Kidney capillary endothelial cell (primary cell): ENCODE measurements around the gene CDHR2.
"Not testable (repeated sequence)": the region's sequence is repeated elsewhere in the genome, so short reads cannot be mapped to it uniquely, and the experiment has no call there.

Experiments
- DNase-seq: peaks from one replicate; pipeline ENCODE4 v3.0.0-alpha.2; 2018; ENCODE audit warnings: low spot score

Gene CDHR2

GRCh38 chr5:176542135-176542595 is 7.0 kb upstream of the CDHR2 start:
- DNase-seq, result no peak

- DNase-seq, result no peak
Measured at GRCh38 chr5:176542596-176543427, 6.3 kb upstream of the CDHR2 start.

DNA sequence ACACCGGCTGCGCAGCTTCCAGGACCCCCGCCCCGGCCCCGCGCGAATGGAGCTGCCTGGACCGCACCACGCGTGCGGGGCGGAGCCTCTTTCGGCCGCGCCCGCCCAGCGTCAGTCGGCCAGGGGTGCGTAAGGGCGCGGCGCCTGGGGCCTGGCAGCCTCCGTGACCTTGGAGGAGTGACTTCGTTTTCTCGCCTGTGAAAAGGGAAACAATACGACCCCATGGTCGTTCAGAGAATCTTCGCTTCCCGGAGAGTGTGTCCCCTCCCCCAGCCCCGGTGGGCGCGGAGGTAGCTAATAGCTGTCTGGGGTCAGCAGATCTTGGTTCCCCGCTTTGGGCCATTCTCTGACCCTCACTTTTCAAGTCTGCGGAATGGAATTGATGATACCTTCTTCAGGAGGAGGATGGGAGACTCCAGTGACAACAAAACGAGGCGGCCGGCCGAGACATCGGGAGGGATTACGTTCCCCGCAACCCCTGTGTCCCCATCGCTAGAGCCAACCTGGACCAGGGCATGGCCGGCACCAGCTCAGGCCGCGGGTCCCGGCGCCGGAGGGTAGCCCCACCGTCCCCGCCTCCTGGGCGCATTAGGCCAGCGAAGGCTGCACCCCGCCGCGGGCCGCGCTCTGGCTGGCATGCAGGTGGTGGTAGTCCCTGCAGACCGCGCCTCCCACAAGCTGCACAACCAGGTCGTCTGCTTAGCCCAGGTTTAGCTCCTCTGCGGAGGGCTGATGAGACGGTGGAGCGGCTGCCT is 5.5 kb upstream of the CDHR2 start:
- no peak for DNase-seq

DNA sequence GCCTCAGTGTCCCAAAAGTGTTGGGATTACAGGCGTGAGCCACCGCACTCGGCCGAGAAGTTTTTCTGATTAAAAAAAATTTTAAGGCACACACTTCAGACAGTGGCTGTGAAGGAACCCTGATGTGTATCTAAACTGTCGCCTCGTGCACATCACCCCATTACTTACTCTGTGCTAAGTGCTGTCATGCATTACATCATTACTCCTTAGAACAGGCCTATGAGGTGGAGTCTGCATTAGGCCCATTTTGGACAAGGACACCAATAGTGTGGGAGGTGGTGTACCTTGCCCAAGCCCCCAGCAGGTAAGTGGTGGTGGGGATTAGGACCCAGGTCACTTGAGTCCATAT is 3.8 kb upstream of the CDHR2 start:
- DNase-seq, result no peak

- no peak for DNase-seq
Measured at GRCh38 chr5:176545737-176546509, 3.2 kb upstream of the CDHR2 start.

DNA sequence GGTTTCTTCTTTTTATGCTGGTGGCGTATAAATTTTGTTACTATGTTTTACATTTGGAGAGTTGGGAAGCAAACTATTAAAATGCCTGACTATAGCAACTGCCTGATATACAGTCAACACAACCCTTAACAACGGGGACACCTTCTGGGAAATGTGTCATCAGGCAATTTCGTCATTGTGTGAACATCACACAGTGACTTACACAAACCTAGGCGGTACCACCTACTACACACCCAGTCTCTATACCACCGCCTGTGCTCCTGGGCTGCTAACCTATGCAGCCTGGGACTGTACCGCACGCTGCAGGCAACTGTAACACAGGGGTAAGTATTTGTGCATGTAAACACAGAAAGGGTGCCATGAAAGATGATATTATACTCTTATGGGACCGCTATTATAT is 1.3 kb upstream of the CDHR2 start:
- no peak for DNase-seq

- no peak for DNase-seq
Measured at GRCh38 chr5:176549871-176550270, 729 bp downstream of the CDHR2 start.

GRCh38 chr5:176550275-176550831 is 1.2 kb downstream of the CDHR2 start:
- no peak for DNase-seq

DNA sequence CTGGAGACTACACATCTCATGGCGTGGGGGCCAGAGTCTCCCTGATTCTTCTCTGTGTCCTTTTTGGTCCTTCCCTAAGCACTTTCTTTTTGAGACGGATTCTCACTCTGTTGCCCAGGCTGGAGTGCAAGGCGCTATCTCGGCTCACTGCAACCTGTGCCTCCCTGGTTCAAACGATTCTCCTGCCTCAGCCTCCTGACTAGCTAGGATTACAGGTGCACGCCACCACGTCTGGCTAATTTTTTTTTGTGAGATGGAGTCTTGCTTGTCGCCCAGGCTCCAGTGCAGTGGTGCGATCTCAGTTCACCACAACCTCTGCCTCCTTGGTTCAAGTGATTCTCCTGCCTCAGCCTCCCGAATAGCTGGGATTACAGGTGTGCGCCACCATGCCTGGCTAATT is 1.8 kb downstream of the CDHR2 start:
- DNase-seq, result not testable (repeated sequence)

GRCh38 chr5:176552332-176552869 is 3.3 kb downstream of the CDHR2 start:
- DNase-seq, result no peak

DNA sequence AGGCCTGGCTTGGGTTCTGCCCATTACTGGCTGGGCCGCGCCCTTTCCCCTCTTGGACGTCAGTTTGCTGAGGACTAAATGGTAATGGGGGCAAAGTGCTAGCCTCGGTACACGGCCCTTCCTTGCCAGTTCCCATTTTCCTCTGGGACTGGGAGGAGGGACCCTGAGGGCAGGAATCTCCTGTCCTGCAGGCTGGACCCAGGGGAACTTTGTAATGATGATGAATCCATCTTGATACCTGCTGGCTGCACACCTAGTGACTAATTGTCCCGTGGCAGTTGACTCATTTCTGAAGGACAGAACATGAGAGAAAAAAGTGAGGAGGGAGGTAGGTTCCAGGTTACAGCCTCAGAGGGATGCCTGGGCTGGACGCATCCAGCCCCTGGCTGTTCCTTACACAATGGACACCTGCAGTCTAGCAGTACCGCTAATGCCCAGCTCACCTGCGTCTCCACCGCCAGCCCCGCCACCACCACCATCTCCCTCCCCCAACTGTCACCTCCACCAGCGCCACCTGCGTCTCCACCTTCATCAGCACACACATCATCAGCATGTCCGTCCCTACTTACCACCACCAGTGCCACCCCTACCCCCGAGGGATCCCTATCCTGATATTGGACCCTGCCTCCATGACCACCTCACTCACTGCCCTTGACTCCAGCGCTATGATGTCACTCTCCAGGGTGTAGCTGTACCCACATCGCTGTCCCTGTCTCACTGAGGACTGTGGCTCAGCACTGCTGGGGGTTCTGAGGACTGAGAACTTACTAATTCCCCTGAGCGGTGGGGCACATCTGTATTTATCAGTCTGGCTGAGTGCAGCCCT is 4.3 kb downstream of the CDHR2 start:
- DNase-seq, result no peak

DNA sequence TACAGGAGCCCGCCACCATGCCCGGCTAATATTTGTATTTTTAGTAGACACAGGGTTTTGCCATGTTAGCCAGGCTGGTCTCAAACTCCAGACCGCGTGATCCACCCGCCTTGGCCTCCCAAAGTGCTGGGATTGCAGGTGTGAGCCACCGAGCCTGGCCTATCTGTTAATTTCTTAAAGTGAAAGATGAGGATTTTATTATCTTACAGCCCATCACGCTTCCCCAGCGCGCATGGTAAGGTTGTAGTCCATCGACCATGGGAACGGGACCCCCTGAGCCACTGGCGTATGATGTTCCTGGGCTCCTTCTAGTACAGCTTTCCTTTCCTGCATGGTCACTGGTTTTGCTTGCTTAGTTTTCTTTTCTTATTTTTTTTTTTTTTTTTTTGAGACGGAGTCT is 8.7 kb downstream of the CDHR2 start:
- DNase-seq, result no peak

GRCh38 chr5:176559683-176560082 is 10.5 kb downstream of the CDHR2 start:
- DNase-seq, result no peak

DNA sequence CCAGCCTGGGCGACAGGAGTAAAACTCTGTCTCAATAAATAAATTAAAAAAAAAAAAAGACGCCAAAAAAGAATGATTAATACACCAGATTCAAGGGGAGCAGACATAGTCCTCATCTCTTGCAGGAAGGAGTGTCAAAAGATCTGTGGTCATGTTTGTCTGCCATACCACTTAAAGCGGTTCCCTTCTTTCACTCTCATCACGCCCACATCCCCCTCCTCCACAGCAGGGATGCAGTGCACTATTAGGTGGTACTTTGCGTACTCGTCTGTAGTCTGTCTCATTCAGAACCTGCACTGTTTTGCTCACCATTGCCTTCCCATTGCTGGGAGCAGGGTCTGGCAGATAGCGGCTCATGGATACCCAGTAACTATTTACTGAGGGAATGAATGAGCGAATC is 11.2 kb downstream of the CDHR2 start:
- no peak for DNase-seq

- DNase-seq, result no peak
Measured at GRCh38 chr5:176561259-176561658, 12.1 kb downstream of the CDHR2 start.

DNA sequence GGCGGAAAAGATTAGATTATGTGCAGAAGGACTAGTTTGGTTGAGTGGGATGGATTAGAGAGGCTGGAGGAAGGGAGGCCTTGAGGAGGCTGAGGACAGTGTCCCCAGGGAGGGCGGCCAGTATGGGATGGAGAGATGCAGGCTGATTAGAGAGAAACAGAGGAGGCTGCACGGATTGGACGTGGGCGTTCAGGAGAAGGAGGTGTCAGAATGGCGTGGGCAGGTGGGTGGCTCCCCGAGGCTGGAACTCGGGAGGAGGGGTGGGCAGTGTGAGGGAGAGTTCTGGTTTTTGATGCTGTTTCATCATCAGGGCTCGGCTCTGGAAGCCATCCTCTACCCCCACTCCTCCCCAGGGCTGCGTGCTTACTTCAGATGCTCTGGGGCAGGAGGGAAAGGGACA is 13.0 kb downstream of the CDHR2 start:
- no peak for DNase-seq

DNA sequence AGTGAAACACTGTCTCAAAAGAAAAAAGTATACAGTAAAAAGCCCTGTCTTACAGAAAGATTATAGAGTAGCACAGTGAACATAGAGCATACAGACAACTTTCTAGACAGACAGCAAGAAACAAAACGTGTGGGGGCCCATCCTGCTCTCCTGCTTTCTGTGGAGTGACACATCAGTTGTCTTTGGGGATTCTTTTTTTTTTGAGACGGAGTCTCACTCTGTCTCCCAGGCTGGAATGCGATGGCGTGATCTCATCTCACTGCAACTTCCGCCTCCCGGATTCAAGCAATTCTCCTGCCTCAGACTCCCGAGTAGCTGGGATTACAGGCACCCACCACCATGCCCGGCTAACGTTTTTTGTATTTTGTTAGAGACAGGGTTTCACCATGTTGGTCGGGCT is 14.9 kb downstream of the CDHR2 start:
- no peak for DNase-seq

DNA sequence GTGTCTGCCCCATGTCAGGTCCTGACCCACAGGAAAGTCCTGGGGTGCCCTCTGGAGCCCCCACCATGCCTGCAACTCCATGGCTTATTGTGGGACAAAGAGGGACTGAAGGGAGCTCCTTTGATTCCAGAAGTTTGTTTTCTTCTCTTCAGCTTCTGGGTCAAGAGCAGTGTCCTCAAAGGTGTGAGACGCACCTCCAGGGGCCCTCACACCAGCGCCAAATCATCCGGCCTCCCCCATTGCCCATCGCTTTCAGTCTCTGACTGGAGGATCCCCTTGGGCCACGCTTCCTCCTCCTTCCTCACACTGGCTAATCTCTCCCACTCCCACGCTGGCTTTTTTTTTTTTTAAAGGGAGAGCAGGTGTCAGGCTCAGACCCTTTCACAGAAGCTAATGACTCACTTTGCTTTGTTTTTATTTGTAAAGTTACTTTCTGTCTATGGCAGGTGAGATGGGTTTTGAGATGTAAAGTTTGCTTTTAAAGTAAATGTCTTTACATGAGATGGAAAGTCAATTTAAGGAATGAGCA is 16.7 kb downstream of the CDHR2 start:
- no peak for DNase-seq

DNA sequence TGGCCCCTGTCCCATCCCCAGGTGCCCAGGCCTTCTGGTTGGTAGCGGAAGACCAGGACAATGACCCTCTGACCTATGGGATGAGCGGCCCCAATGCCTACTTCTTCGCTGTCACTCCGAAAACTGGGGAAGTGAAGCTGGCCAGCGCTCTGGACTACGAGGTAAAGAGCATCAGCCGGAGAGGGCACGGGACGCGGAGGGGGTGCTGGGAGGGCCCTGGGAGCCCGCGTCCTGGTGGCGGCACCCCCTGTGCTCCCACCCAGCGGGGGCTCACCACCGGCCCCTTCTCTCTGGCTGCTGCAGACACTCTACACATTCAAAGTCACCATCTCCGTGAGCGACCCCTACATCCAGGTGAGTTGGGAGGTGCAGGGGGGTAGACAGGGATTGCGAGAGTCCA is 19.5 kb downstream of the CDHR2 start:
- no peak for DNase-seq

- DNase-seq, result no peak
Measured at GRCh38 chr5:176570044-176570443, 20.9 kb downstream of the CDHR2 start.
